GM10248 (cell line): ENCODE data around the gene RREB1.

Experiments used
- CTCF ChIA-PET: fragments of 300-600 bp; sonication (Branson Sonifier 250); formaldehyde crosslinking; extraction: SDS; loops from one replicate; lab custom pipeline; 2021; ENCODE audit warnings: antibody characterized with exemption; lab: Yijun Ruan, JAX
- POLR2A ChIA-PET: fragments of 350-650 bp; sonication (Branson Sonifier 250); formaldehyde crosslinking; extraction: SDS; loops from one replicate; lab custom pipeline; 2020; ENCODE audit warnings: antibody characterized with exemption; lab: Yijun Ruan, JAX
- DNase-seq: peaks from one replicate; pipeline ENCODE4 v3.0.0; 2012; ENCODE audit errors: extremely low spot score
- CTCF ChIP-seq: IDR thresholded peaks from 2 replicates; pipeline ENCODE4 v1.5.1; 2012; ENCODE audit warnings: mild to moderate bottlenecking, low read depth; ENCODE audit errors: extremely low read depth, missing control alignments, control extremely low read depth

Gene RREB1

DNA sequence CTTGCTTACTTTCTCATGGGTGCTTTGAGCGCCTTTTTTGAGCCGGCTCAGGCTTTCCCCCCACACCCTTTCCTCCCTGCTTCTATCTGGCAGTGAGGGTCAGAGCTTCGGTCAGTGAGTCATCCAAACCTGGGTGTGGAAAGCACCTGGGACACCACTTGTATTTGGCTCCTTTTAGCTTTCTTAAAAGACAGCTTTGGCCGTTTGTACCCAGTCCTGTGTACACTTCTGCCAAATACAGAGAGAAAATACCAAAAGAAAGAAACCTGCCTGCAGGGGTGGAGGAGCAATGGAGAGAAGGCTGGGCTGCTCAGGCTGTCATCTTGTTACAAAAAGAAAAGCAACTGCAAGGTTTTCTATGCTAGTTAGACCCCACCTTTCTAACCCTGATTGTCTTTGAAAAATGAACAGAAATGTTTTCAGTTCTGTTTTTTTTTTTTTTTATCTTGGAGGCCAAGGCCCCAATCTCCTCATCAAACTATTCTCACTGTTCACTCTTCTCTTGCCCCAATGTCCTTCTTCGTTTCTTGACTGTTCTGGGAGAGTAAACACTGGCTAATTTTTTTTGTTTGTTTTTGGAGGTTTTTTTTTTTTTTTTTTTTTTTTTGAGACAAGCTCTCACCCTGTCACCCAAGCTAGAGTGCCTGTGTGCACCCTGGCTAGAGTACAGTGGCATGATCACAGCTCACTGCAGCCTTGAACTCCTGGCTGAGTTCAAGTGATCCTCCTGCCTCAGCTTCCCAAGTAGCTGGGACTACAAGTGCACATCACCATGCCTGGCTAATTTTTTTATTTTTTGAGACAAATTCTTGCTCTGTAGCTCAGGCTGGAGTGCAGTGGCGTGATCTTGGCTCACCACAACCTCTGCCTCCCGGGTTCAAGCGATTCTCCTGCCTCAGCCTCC is 128.8 kb downstream of the RREB1 start:
- peak; percentile 57 for DNase-seq
- ChIA-PET POLR2A (interaction anchor here (0.6 kb wide), 1 partner anchor 251 kb away, joined by 4 read pairs; no protein-coding TSS in a partner anchor), CTCF (interaction anchor here (0.6 to 3.4 kb wide), 13 partner anchors 10 to 576 kb away, joined by 3 to 17 read pairs (median 3); no protein-coding TSS in a partner anchor)
- no peak for TF ChIP-seq CTCF

DNA sequence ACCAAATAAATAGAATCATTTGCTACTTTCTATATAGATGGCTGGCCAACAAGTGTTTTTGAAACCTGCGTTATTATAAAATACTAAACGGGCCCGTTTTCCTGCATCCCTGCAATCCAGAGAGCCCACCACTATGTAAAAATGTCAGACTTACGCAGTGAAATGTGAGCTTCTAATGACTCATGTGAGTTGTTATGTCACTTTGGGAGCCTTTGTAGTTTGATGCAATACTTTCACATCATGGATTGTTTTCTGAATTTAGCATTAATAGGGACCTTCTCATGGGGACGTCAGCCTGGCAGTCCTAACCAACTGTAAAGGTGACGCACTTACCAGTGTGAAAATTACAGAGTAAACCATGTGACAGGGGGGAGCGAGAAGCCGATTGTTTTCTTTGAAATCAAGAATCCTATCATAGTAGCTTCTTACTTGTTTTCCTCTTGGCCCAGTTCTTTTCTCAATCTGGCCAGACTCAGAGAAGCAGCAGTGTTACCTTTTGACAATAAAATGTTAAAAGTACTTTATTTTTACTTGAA is 130.0 kb downstream of the RREB1 start:
- ChIA-PET POLR2A (no interaction called here), CTCF (interaction anchor here (1.0 to 3.4 kb wide), 13 partner anchors 8 to 518 kb away, joined by 3 to 17 read pairs (median 3); no protein-coding TSS in a partner anchor)
- no peak for DNase-seq
- TF ChIP-seq CTCF: no peak

- TF ChIP-seq CTCF: no peak
- no peak for DNase-seq
- ChIA-PET POLR2A (no interaction called here), CTCF (interaction anchor here (1.0 to 3.4 kb wide), 20 partner anchors 9 to 562 kb away, joined by 3 to 17 read pairs (median 4); no protein-coding TSS in a partner anchor)
Measured at GRCh38 chr6:7238526-7238899, 130.8 kb downstream of the RREB1 start.

GRCh38 chr6:7238900-7239589 is 131.3 kb downstream of the RREB1 start:
- DNase-seq: peak; percentile 72
- TF ChIP-seq CTCF: peak; percentile 63
- ChIA-PET CTCF (interaction anchor here (0.7 to 3.4 kb wide), 24 partner anchors 8 to 572 kb away, joined by 3 to 17 read pairs (median 4); no protein-coding TSS in a partner anchor), POLR2A (no interaction called here)

DNA sequence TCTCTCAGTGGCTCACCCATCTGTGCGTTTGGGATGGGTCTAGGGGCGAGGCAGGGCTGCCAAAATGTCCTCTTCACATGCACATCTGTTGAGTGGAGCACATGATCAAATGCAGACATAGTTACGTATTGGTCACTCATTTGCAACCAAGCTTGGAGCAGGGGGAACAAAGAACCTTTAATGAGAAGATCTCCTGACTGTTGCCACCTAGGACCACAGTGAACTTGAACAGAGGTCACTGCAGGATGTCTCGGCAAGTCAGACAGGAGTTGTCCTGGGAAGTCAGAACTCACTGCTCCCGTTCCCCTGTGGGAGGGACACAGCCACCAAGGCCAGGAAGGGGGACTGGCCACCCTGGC is 131.8 kb downstream of the RREB1 start:
- DNase-seq: no peak
- ChIA-PET POLR2A (no interaction called here), CTCF (interaction anchor here (0.7 to 3.4 kb wide), 19 partner anchors 8 to 572 kb away, joined by 3 to 17 read pairs (median 5); no protein-coding TSS in a partner anchor)
- no peak for TF ChIP-seq CTCF

GRCh38 chr6:7240351-7240750 is 132.6 kb downstream of the RREB1 start:
- DNase-seq: no peak
- ChIA-PET CTCF (no interaction called here), POLR2A (no interaction called here)
- no peak for TF ChIP-seq CTCF
